ENCODE results near the gene ACTRT2. TPM values are rescaled to one million over a fixed set of nuclear protein-coding genes. Genes with fewer than 3 reads are reported as not detected.

ACTRT2 gene
- total RNA-seq, 2 experiments from 2014 or later = not detected

DNA sequence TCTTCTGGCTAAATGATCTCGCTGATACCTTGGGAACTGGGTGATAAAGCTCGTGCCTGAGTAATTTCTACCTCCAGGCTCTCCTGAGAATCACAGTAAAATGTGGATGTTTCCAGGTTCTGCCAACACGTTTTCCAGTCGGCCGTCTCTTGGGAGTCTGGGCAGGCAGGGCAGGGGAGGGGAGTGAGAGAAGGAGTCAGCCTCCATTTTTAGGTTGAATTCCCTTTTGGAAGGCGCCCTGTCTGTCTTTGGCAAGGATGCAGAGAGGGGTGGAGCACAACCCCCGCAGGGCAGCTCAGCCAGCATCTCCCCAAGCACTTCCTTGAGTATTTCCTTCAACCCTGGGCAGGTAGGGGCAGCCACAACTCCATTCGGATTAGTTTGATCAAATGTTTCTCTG is 15.5 kb upstream of the ACTRT2 start:
- Mint-ChIP-seq H3K27ac (no peak overlapping the region), H3K36me3 (peaks cover 2% of the 10 kb centered on the region), H3K9me3 (peaks cover 14% of the 10 kb centered on the region), H3K27me3 (peaks cover 5% of the 10 kb centered on the region), H3K4me3 (no peak overlapping the region), H3K4me1 (no peaks in the 10 kb centered on the region)
- no peak for DNase-seq

DNA sequence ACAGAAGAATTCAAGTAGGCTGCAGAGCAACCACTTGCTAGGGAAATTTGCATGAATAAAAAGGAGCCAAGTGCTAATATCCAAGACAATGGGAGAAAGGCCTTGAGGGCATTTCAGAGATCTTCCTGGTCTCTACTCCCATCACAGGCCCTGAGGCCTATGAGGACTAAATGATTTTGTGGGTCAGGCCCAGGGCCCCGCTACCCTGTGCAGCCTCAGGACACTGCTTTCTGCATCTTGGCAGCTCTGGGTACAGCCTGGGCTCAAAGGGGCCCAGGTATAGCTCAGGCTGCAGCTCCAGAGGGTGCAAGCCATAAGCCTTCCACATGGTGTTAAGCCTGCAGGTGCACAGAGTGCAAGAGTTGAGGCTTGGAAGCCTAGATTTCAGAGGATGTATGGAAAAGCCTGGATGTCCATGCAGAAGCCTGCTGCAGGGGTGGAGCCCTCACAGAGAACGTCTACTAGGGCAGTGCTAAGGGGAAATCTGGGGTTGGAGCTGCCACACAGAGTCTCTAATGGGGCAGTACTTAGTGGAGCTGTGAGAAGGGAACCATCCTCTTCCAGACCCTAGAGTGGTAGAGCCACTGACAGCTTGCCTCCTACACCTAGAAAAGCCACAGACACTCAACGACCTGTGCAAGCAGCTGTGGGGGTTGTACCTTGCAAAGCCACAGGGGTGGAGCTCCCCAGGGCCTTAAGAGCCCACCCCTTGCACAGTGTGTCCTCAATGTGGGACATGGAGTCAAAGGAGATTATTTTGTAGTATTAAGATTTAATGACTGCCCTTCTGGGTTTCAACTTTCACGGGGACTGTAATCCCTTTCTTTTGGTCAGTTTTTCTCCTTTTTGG is 13.7 kb upstream of the ACTRT2 start:
- H3K9me3 Mint-ChIP-seq = peaks cover 14% of the 10 kb centered on the region
- H3K27ac Mint-ChIP-seq = no peak overlapping the region
- H3K36me3 Mint-ChIP-seq = peaks cover 2% of the 10 kb centered on the region
- no peak for DNase-seq
- H3K27me3 Mint-ChIP-seq = peaks cover 8% of the 10 kb centered on the region
- no peak overlapping the region for H3K4me3 Mint-ChIP-seq
- H3K4me1 Mint-ChIP-seq = peaks cover 2% of the 10 kb centered on the region

DNA sequence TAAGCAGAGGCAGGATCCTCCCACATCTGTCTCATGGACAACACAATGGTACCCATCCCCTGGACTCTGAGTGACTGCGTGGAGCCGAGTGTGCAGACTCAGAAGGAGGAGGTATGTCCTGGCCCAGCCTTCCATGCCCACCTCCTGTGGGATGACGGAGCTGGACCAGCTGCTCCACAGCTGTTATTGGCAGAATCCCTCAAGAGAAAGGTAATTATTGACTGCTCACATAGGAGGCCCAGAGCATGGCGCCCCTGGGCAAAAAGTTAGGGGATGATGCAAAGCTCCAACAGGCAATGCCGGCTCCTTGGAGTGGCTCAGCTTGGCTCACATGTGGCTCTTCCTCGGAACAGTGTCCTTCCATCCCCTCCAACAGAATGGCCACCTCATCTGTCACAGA is 12.2 kb upstream of the ACTRT2 start:
- Mint-ChIP-seq H3K36me3 (peaks cover 2% of the 10 kb centered on the region), H3K27ac (no peak overlapping the region), H3K27me3 (peaks cover 19% of the 10 kb centered on the region), H3K4me3 (no peak overlapping the region), H3K9me3 (peaks cover 14% of the 10 kb centered on the region), H3K4me1 (peaks cover 2% of the 10 kb centered on the region)
- DNase-seq = no peak

DNA sequence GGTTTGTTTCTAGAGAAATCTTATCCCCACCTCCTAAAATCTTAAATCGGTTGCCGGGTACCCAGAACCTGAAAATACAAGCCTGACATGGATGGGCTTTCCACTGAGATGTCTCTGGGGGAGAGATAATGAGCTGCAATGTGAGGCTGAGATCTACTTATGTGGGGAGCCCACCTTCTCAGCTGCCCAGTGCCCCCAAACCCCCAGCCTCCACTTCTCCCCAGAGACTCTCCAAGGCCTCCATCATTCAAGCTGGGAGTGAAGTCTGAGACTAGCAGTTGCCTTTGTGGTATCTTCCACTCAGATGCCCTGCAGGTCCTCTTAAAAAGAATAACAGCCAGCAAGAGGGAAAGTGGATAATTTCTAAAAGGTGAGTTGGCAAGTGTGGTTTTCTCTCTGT is 11.7 kb upstream of the ACTRT2 start:
- Mint-ChIP-seq H3K27me3 (peaks cover 21% of the 10 kb centered on the region), H3K27ac (no peak overlapping the region), H3K9me3 (peaks cover 14% of the 10 kb centered on the region), H3K4me3 (no peak overlapping the region), H3K4me1 (peaks cover 2% of the 10 kb centered on the region), H3K36me3 (peaks cover 2% of the 10 kb centered on the region)
- no peak for DNase-seq

GRCh38 chr1:3011127-3011526 is 10.1 kb upstream of the ACTRT2 start:
- DNase-seq = no peak
- Mint-ChIP-seq H3K27me3 (peaks cover 21% of the 10 kb centered on the region), H3K9me3 (peaks cover 14% of the 10 kb centered on the region), H3K27ac (no peak overlapping the region), H3K4me3 (no peak overlapping the region), H3K4me1 (peaks cover 2% of the 10 kb centered on the region), H3K36me3 (peaks cover 2% of the 10 kb centered on the region)

DNA sequence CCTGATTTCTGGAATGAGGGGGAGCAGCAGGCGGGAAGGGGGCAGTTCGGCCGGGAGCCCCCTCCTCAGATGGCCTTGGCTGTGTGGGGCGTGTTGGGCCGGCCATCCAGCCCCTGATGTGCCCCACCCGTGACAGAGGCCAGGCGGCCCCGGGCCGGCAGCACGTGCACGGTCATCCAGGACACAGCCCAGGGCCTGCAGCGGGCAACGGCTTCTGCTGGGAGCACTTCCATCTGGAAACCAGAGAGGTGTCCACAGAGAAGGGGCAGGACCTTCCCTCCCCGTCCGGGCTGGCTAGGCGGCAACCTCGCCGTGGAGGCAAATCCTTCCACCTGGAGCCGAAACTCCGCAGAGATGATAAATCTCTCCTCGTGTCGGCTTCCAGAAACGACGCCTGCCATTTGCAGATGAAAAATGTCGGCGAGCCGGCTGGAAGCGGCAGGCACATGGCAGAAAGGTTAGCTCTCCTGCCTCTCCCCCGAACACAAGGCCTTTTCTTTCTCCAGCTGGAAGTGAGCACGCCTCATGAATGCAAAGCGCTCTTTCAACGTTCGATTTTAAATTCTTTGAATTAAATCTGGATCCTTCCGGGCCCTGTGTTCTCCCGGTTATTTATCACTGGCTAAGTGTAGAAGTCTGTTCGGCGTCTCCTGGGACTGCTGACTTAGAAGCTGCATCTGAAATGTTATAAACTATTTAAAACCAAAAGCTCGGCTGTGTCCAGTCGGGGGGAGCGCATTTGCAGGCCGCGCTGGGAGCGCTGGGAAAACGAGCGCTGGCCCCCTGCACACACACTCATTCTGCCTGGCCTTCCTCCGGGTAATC is 9.4 kb upstream of the ACTRT2 start:
- Mint-ChIP-seq H3K36me3 (no peaks in the 10 kb centered on the region), H3K9me3 (peaks cover 11% of the 10 kb centered on the region), H3K4me3 (no peak overlapping the region), H3K27me3 (peaks cover 21% of the 10 kb centered on the region), H3K4me1 (peaks cover 2% of the 10 kb centered on the region), H3K27ac (no peak overlapping the region)
- DNase-seq = no peak

DNA sequence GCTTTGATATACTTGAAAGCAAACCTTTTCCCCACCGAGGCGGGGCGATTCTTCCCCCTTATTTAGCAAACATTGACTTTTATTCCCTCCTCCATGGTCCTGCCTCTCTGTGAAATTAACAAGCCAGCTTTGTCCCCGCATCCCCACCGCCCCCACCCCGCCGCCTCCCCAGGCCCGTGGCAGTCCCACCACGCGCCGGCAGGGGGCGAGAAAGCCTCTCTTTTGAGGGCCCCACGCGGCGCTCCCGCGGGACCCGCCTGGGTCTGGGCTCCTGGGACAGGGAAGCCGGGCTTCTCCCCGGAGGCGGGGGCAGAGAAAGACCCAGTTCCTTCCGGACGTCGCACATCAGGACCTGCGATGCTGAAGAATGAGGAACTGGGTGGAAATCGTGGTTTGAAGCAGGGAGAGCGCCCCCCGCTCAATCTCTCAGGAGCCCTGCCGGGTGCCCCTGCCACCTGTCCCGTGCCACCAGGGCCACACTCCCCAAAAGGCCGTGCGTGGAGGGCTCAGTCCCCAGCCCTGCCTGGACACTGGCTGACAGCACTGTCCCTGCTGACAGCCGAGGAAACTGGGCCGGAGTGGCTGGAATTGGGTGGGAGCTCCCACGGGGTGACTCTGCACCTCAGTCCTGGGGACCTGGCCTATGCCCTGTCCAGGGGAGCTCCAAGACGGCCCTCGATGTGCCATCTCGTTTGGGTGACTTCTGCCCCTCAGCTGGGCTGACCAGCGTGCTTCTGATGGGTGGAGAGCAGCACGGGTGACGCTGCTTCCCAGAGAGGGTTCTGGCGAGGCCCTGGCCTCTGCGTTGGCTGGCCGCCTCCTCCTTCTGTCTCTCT is 8.6 kb upstream of the ACTRT2 start:
- Mint-ChIP-seq H3K27me3 (peaks cover 21% of the 10 kb centered on the region), H3K36me3 (no peaks in the 10 kb centered on the region), H3K27ac (no peak overlapping the region), H3K9me3 (peaks cover 5% of the 10 kb centered on the region), H3K4me1 (peaks cover 2% of the 10 kb centered on the region), H3K4me3 (no peak overlapping the region)
- DNase-seq = peak; percentile 44

GRCh38 chr1:3013371-3014049 is 7.8 kb upstream of the ACTRT2 start:
- Mint-ChIP-seq H3K4me1 (peaks cover 2% of the 10 kb centered on the region), H3K27ac (no peak overlapping the region), H3K27me3 (peaks cover 21% of the 10 kb centered on the region), H3K9me3 (no peaks in the 10 kb centered on the region), H3K4me3 (no peak overlapping the region), H3K36me3 (no peaks in the 10 kb centered on the region)
- DNase-seq = no peak

- Mint-ChIP-seq H3K9me3 (no peaks in the 10 kb centered on the region), H3K27me3 (peaks cover 21% of the 10 kb centered on the region), H3K27ac (no peak overlapping the region), H3K4me1 (peaks cover 2% of the 10 kb centered on the region), H3K36me3 (no peaks in the 10 kb centered on the region), H3K4me3 (no peak overlapping the region)
- no peak for DNase-seq
Measured at GRCh38 chr1:3014050-3014440, 7.2 kb upstream of the ACTRT2 start.

- no peaks in the 10 kb centered on the region for H3K36me3 Mint-ChIP-seq
Measured at GRCh38 chr1:3014443-3015268, 6.6 kb upstream of the ACTRT2 start.

DNA sequence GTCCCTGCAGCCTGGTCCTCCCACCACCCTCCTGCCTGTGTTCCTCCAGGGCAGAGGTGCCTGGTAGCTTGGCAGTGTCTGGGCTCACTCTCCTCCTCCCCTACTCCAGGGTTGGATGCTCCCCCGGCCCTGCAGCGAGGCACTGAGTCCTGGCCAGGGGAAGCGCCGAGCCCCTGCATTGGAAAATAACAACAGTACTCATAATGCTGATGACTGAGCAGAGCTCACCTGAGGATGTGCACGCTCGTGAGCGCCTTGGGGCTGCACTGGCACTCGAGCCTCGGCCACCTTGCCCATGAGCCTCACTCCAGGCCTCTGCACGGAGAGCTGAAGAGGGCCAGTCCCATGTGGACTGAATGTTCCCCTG is 6.0 kb upstream of the ACTRT2 start:
- Mint-ChIP-seq H3K9me3 (no peaks in the 10 kb centered on the region), H3K36me3 (no peaks in the 10 kb centered on the region), H3K4me1 (peaks cover 2% of the 10 kb centered on the region), H3K27ac (no peak overlapping the region), H3K27me3 (peaks cover 21% of the 10 kb centered on the region), H3K4me3 (no peak overlapping the region)
- DNase-seq = no peak

More at GRCh38 chr1:3014443-3015268, 6.6 kb upstream of the ACTRT2 start:
- Mint-ChIP-seq H3K27ac (no peak overlapping the region), H3K4me1 (peaks cover 2% of the 10 kb centered on the region), H3K9me3 (no peaks in the 10 kb centered on the region), H3K27me3 (peaks cover 21% of the 10 kb centered on the region), H3K4me3 (no peak overlapping the region)
- DNase-seq = no peak

DNA sequence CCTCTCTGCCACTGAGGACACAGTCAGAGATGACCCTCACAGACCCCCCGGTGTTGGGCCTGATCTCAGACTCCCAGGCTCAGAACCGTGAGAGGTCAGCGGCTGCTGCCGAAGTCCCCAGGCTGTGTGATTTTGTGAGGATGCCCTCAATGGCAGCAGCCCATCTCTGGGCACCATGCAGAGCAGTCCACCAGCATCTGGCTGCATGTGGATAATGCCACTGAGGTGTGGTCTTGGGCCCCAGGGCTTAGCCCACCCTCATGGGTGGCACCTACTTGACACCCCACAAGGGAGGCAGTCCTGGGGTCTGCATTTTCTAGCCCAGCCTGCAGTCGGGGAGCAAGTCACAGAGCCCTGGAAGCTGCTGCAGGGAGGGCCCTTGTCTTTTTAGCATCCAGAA is 5.5 kb upstream of the ACTRT2 start:
- Mint-ChIP-seq H3K27ac (no peak overlapping the region), H3K27me3 (peaks cover 16% of the 10 kb centered on the region), H3K4me1 (peaks cover 2% of the 10 kb centered on the region), H3K4me3 (no peak overlapping the region), H3K9me3 (no peaks in the 10 kb centered on the region), H3K36me3 (no peaks in the 10 kb centered on the region)
- DNase-seq = no peak

DNA sequence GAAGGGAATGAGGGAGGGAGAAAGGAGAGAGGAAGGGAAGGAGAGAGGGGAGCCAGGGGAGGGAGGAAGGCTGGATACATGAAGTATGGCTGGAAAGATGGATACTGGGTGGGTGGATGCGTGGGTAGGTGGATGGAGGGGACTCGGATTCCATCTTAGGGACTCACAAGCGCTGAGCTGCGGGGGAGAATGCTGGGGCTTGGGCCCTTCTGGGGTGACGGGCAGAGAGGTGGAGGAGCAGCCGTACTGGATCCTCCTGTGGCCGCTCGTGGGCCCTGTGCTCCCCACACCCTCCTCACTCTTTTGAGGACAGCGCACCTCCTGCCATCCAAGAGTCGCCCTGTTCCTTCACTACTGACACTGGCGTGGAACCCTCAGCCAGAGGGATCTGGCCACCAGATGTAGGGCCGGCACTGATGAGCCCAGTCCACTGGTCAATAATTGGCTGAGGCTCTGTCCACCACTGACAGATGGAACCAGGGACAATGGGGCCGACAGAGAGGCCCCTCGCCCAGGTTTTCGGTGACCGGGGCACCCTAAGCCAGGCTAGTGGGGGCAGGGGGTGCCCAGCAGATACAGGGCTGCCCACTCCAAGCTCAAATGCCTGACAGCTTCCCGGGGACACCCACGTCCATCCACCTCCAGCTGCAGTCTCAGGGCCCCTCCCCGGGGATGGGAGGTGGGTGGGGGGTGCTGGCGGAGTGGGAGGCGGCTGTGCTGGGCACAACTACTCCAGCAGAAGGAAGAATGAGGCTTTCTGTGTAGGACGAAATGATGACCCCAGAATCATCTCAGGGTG is 4.4 kb upstream of the ACTRT2 start:
- no peak overlapping the region for H3K4me3 Mint-ChIP-seq
- H3K9me3 Mint-ChIP-seq = no peaks in the 10 kb centered on the region
- H3K27ac Mint-ChIP-seq = no peak overlapping the region
- peaks cover 2% of the 10 kb centered on the region for H3K4me1 Mint-ChIP-seq
- no peak for DNase-seq
- peaks cover 12% of the 10 kb centered on the region for H3K27me3 Mint-ChIP-seq
- no peaks in the 10 kb centered on the region for H3K36me3 Mint-ChIP-seq
